Cardiac muscle cell (in vitro differentiated cells and primary cell): ENCODE measurements around the gene GABRP. TPM values are rescaled to one million over a fixed set of nuclear protein-coding genes. Genes with fewer than 3 reads are reported as not detected.
A peak's percentile ranks its signal among the peaks of the same experiment; 100 is the strongest.

Experiments
- DNase-seq, 2 donors: peaks; one replicate each; pipeline versions ENCODE4 v3.0.0 to v3.0.0-alpha.2; 2010 to 2017; ENCODE audit warnings: low read depth in 1 of 2, low spot score in 1 of 2
- H3K27ac ChIP-seq: fragments of 200-600 bp; sonication (generic); 2 replicates; pipeline ENCODE4 v1.5.1; 2016
- H3K27me3 ChIP-seq: fragments of 200-600 bp; sonication (generic); 2 replicates; pipeline ENCODE4 v1.6.0; 2016; ENCODE audit warnings: control low read depth
- H3K36me3 ChIP-seq: fragments of 200-600 bp; sonication (generic); 2 replicates; pipeline ENCODE4 v1.5.1; 2016; ENCODE audit warnings: control low read depth
- H3K4me1 ChIP-seq: fragments of 200-600 bp; sonication (generic); 2 replicates; pipeline ENCODE4 v1.8.1; 2017; ENCODE audit warnings: low read depth, mild to moderate bottlenecking, mixed run types
- H3K4me3 ChIP-seq: fragments of 200-600 bp; sonication (generic); 2 replicates; pipeline ENCODE4 v1.5.1; 2016; ENCODE audit warnings: mild to moderate bottlenecking
- H3K9me3 ChIP-seq: fragments of 200-600 bp; sonication (generic); 2 replicates; pipeline ENCODE4 v1.5.1; 2017; ENCODE audit warnings: low read depth, mild to moderate bottlenecking, control low read depth
- polyA plus RNA-seq: library from polyadenylated mRNA; unstranded; fragments of >200 nt; fragmentation: Nextera tagmentation; extraction: Ambion mirVana; gene quantifications from 2 replicates; pipeline ENCODE4 v1.2.1, GENCODE V29; 2016
- total RNA-seq: library from RNA; depleted of rRNA; stranded (reverse); fragments of >200 nt; gene quantifications from 2 replicates; pipeline ENCODE4 v1.2.3, GENCODE V29; 2016
- TF ChIP-seq, protein P1 (sequence below): IDR thresholded peaks from 2 replicates; pipeline ENCODE4 v1.5.1; 2012; ENCODE audit warnings: low read depth, mild to moderate bottlenecking, low read length

The GABRP gene
- total and polyA plus RNA-seq, 2 experiments from 2014 or later: 0.30 to 0.46 TPM

DNA sequence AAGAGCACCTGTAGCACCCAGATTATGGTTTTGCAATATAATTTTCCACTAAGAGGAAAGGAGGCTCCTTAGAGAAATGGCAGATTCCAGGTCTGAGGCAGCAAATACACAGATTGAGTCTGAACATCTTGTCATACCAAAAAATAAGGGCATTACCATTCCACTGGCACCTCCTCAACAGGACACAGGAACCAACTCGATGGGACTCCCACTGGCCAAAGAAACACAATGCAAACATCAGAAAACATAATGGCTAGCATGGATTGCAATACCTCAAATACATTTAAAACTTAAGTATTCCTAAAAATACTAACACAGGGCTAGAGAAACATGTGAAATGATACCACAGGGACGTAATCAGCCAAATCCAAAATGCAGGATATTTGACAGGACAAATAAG is 65.8 kb downstream of the GABRP start:
- TF ChIP-seq, protein P1, sequence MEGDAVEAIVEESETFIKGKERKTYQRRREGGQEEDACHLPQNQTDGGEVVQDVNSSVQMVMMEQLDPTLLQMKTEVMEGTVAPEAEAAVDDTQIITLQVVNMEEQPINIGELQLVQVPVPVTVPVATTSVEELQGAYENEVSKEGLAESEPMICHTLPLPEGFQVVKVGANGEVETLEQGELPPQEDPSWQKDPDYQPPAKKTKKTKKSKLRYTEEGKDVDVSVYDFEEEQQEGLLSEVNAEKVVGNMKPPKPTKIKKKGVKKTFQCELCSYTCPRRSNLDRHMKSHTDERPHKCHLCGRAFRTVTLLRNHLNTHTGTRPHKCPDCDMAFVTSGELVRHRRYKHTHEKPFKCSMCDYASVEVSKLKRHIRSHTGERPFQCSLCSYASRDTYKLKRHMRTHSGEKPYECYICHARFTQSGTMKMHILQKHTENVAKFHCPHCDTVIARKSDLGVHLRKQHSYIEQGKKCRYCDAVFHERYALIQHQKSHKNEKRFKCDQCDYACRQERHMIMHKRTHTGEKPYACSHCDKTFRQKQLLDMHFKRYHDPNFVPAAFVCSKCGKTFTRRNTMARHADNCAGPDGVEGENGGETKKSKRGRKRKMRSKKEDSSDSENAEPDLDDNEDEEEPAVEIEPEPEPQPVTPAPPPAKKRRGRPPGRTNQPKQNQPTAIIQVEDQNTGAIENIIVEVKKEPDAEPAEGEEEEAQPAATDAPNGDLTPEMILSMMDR: no peak
- H3K27me3 ChIP-seq: no peaks in the 10 kb centered on the region
- H3K36me3 ChIP-seq: no peaks in the 10 kb centered on the region
- no peaks in the 10 kb centered on the region for H3K4me1 ChIP-seq
- no peak overlapping the region for H3K4me3 ChIP-seq
- H3K9me3 ChIP-seq: no peaks in the 10 kb centered on the region
- no peak for DNase-seq
- no peak overlapping the region for H3K27ac ChIP-seq

DNA sequence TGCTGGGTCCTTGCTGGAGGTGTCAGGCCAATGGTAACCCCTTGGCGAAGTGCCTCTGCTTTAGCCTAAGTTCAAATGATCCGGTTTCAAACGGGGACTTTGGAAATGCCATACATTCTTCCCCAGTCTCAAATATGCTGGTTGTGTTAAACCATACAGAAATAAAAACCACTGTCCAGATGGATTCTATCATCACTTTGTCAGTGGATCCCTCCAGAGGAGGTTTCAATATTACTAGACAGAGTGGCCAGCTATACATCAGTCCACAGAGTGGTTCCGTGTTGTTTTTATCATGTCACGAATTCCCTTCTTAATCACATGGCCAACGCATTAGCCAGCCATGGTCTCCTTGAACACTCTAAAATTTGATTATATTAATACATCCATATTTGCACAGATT is 71.0 kb downstream of the GABRP start:
- Histone ChIP-seq H3K4me1 (no peaks in the 10 kb centered on the region), H3K4me3 (no peak overlapping the region), H3K27ac (no peak overlapping the region), H3K9me3 (no peaks in the 10 kb centered on the region), H3K36me3 (no peaks in the 10 kb centered on the region), H3K27me3 (no peaks in the 10 kb centered on the region)
- DNase-seq: peak in 1 of 2 donors; percentile 50
- TF ChIP-seq, protein P1: no peak

DNA sequence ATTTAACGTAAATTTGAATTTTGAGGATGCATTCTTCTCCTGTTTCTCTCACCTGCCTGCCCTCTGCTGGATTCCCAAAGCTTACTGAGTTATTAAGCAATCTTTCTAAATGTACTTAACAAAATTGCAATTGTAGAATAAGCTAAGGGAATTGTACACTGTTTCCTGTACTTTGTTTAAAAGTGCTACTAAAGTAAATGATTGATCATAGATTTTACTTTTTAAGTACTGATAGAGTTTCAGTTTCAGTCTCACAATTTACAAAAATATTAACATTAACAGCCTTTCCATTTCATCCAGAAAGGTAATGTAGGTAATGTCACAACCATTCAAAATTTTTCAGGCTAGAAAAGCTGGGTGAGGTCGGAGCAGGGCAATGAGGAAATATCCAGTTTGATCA is 73.5 kb downstream of the GABRP start:
- Histone ChIP-seq H3K36me3 (no peaks in the 10 kb centered on the region), H3K27ac (no peak overlapping the region), H3K9me3 (no peaks in the 10 kb centered on the region), H3K27me3 (no peaks in the 10 kb centered on the region), H3K4me3 (no peak overlapping the region), H3K4me1 (no peaks in the 10 kb centered on the region)
- no peak for DNase-seq
- TF ChIP-seq, protein P1: no peak

DNA sequence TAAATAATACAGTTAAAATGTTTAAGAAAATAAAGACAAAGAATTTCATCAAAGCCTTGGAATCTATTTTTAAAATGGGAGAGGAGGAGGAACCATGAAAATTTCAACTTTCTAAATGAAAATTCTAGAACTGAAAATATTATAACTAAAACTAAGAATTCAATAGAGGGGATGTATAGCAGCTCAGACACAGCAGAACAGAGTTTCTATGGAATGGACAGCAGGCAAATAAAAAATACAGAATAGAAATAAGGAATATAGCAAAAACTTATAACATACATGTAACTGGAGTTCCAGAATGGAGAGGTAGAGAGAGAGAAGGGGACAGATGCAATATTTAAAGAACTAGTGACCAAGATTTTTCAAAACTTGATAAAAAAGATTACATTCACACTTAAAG is 76.9 kb downstream of the GABRP start:
- no peaks in the 10 kb centered on the region for H3K27me3 ChIP-seq
- H3K36me3 ChIP-seq: no peaks in the 10 kb centered on the region

DNA sequence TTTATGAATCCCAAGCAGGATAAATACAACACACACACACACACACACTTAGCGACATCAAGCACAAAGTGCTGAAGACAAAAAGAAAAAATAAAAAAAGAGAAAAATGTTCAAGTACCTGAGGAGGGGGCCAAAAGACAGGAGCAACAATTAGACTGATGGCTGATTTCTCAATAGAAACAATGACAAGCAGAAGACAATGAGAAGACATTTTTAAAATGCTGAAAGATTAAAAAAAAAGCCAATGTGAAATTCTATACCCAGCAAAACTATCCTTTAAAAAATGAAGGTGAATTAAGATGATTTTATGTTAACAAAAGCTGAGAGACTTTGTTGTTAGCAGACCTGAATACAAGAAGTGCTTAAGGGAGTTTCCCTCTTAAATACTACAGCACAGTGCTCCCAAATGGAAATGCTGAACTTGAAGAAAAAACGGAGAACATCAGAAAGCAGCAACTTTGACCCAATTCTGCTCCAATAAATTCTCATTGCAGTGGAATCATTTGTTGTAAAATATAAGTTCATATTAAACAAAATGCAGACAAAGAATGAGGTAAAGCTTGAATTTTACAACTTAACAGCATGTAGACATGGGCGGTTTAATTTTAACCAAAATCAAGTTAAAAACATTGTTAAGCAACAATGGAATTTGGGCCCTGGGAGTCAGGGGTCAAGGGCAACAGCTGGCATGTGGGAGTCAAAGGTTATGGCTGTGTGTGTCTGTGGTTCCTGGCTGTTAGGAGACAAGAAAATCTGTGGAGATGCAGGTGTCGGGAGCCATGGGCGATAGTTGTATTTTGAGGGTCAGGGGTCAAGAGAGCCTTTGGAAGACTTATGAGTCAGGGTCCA is 77.5 kb downstream of the GABRP start:
- TF ChIP-seq, protein P1: no peak
- no peak overlapping the region for H3K4me3 ChIP-seq
- no peak for DNase-seq
- peaks cover 17% of the 10 kb centered on the region for H3K4me1 ChIP-seq
- H3K27me3 ChIP-seq: no peaks in the 10 kb centered on the region
- H3K9me3 ChIP-seq: no peaks in the 10 kb centered on the region
- no peaks in the 10 kb centered on the region for H3K36me3 ChIP-seq
- no peak overlapping the region for H3K27ac ChIP-seq

More for the DNA sequence above, 76.9 kb downstream of the GABRP start:
- TF ChIP-seq, protein P1: no peak
- H3K4me3 ChIP-seq: no peak overlapping the region
- no peak for DNase-seq
- no peaks in the 10 kb centered on the region for H3K9me3 ChIP-seq
- peaks cover 17% of the 10 kb centered on the region for H3K4me1 ChIP-seq
- no peak overlapping the region for H3K27ac ChIP-seq
